Stimulated activated naive B cell treated with anti-CD40 and anti-IgM and Interleukin-4, amounts not matched to agents 10 μg/mL and 1 μg/mL and 100 μg/mL, for 72 hours (primary cell): Measurements from ENCODE around the gene C1orf167.

Experiments used
- ATAC-seq, 2 donors: fragments of 150-1000 bp; cut with Tn5 transposase; replicated peaks; 2 replicates each; pipeline ENCODE4 v1.10.0; 2021; ENCODE audit warnings: moderate library complexity in 1 of 2
- DNase-seq: peaks from one replicate; pipeline ENCODE4 v3.0.0; 2021
- H3K27ac Mint-ChIP-seq: one replicate; pipeline ENCODE4 v1.8.0; 2022; ENCODE audit warnings: mild to moderate bottlenecking, mixed read lengths
- H3K27me3 Mint-ChIP-seq, 2 donors: one replicate each; pipeline ENCODE4 v1.8.0; 2022; ENCODE audit warnings: mixed read lengths in 2 of 2
- H3K36me3 Mint-ChIP-seq, 2 donors: one replicate each; pipeline ENCODE4 v1.8.0; 2022; ENCODE audit warnings: mixed read lengths in 2 of 2, mild to moderate bottlenecking in 1 of 2
- H3K4me1 Mint-ChIP-seq, 2 donors: one replicate each; pipeline ENCODE4 v1.8.0; 2022; ENCODE audit warnings: mixed read lengths in 2 of 2, mild to moderate bottlenecking in 1 of 2
- H3K4me3 Mint-ChIP-seq, 2 donors: one replicate each; pipeline ENCODE4 v1.8.0; 2022; ENCODE audit warnings: mild to moderate bottlenecking in 2 of 2, mixed read lengths in 2 of 2, moderate library complexity in 1 of 2
- H3K9me3 Mint-ChIP-seq, 2 donors: one replicate each; pipeline ENCODE4 v1.8.0; 2022; ENCODE audit warnings: mixed read lengths in 2 of 2, mild to moderate bottlenecking in 1 of 2

Gene C1orf167

GRCh38 chr1:11746795-11747487, 15.1 kb upstream of the C1orf167 start:
- Mint-ChIP-seq H3K4me3 (no peak overlapping the region), H3K27me3 (no peaks in the 10 kb centered on the region), H3K27ac (no peak overlapping the region), H3K4me1 (peaks cover 6 to 12% of the 10 kb centered on the region in 2 donors), H3K36me3 (peaks cover 2 to 32% of the 10 kb centered on the region in 2 donors), H3K9me3 (no peaks in the 10 kb centered on the region)
- DNase-seq (no peak), ATAC-seq (no peak)

GRCh38 chr1:11748294-11749202, 13.4 kb upstream of the C1orf167 start:
- peak overlapping the region; percentile 81 for H3K27ac Mint-ChIP-seq
- peaks cover 5% of the 10 kb centered on the region in 2 donors for H3K4me1 Mint-ChIP-seq
- H3K36me3 Mint-ChIP-seq = peaks cover 2 to 32% of the 10 kb centered on the region in 2 donors
- no peaks in the 10 kb centered on the region for H3K9me3 Mint-ChIP-seq
- peak; percentile 5 to 20 for ATAC-seq
- no peak overlapping the region for H3K4me3 Mint-ChIP-seq
- DNase-seq = no peak
- no peaks in the 10 kb centered on the region for H3K27me3 Mint-ChIP-seq

GRCh38 chr1:11749203-11749689, 12.7 kb upstream of the C1orf167 start:
- Mint-ChIP-seq H3K27me3 (no peaks in the 10 kb centered on the region), H3K27ac (peak overlapping the region; percentile 81), H3K4me1 (peaks cover 5% of the 10 kb centered on the region in 2 donors), H3K9me3 (no peaks in the 10 kb centered on the region), H3K4me3 (no peak overlapping the region), H3K36me3 (peaks cover 2 to 32% of the 10 kb centered on the region in 2 donors)
- peak; percentile 64 to 96 for ATAC-seq
- peak; percentile 51 for DNase-seq

GRCh38 chr1:11749996-11750395, 12.0 kb upstream of the C1orf167 start:
- Mint-ChIP-seq H3K4me3 (no peak overlapping the region), H3K4me1 (peaks cover 5% of the 10 kb centered on the region in 2 donors), H3K27me3 (no peaks in the 10 kb centered on the region), H3K36me3 (peaks cover 0 to 29% of the 10 kb centered on the region in 2 donors), H3K9me3 (no peaks in the 10 kb centered on the region), H3K27ac (no peak overlapping the region)
- DNase-seq = no peak
- ATAC-seq = no peak

- ATAC-seq (no peak), DNase-seq (no peak)
- peaks cover 0 to 23% of the 10 kb centered on the region in 2 donors for H3K36me3 Mint-ChIP-seq
- H3K27ac Mint-ChIP-seq = no peak overlapping the region
- H3K27me3 Mint-ChIP-seq = peaks cover 3 to 4% of the 10 kb centered on the region in 2 donors
- no peak overlapping the region for H3K4me3 Mint-ChIP-seq
- no peaks in the 10 kb centered on the region for H3K9me3 Mint-ChIP-seq
- peaks cover 5% of the 10 kb centered on the region in 2 donors for H3K4me1 Mint-ChIP-seq
Measured at GRCh38 chr1:11751087-11751486, 10.9 kb upstream of the C1orf167 start.

- peaks cover 5% of the 10 kb centered on the region in 2 donors for H3K4me1 Mint-ChIP-seq
- no peak for ATAC-seq
- H3K36me3 Mint-ChIP-seq = peaks cover 0 to 17% of the 10 kb centered on the region in 2 donors
- H3K27me3 Mint-ChIP-seq = peaks cover 9 to 12% of the 10 kb centered on the region in 2 donors
- no peak overlapping the region for H3K4me3 Mint-ChIP-seq
- no peak overlapping the region for H3K27ac Mint-ChIP-seq
- H3K9me3 Mint-ChIP-seq = no peaks in the 10 kb centered on the region
- no peak for DNase-seq
Measured at GRCh38 chr1:11752359-11753088, 9.5 kb upstream of the C1orf167 start.

GRCh38 chr1:11753555-11754208, 8.3 kb upstream of the C1orf167 start:
- Mint-ChIP-seq H3K27ac (peak overlapping the region; percentile 47), H3K4me1 (peaks cover 5% of the 10 kb centered on the region in 2 donors), H3K9me3 (no peaks in the 10 kb centered on the region), H3K4me3 (no peak overlapping the region), H3K36me3 (peaks cover 2 to 12% of the 10 kb centered on the region in 2 donors), H3K27me3 (peaks cover 14 to 16% of the 10 kb centered on the region in 2 donors)
- DNase-seq (no peak), ATAC-seq (no peak)

- Mint-ChIP-seq H3K27ac (no peak overlapping the region), H3K4me1 (peaks cover 0 to 5% of the 10 kb centered on the region in 2 donors), H3K9me3 (no peaks in the 10 kb centered on the region), H3K4me3 (no peak overlapping the region), H3K27me3 (peaks cover 32 to 33% of the 10 kb centered on the region in 2 donors), H3K36me3 (peaks cover 0 to 2% of the 10 kb centered on the region in 2 donors)
- ATAC-seq (no peak), DNase-seq (no peak)
Measured at GRCh38 chr1:11757047-11757446, 4.9 kb upstream of the C1orf167 start.

GRCh38 chr1:11759791-11760190, 2.2 kb upstream of the C1orf167 start:
- Mint-ChIP-seq H3K27ac (no peak overlapping the region), H3K9me3 (no peaks in the 10 kb centered on the region), H3K4me3 (no peak overlapping the region), H3K4me1 (peaks cover 0 to 6% of the 10 kb centered on the region in 2 donors), H3K36me3 (peaks cover 0 to 2% of the 10 kb centered on the region in 2 donors), H3K27me3 (peaks cover 47 to 49% of the 10 kb centered on the region in 2 donors)
- no peak for ATAC-seq
- DNase-seq = no peak

GRCh38 chr1:11761285-11761684, 708 bp upstream of the C1orf167 start:
- Mint-ChIP-seq H3K27me3 (peaks cover 42 to 44% of the 10 kb centered on the region in 2 donors), H3K27ac (no peak overlapping the region), H3K4me1 (peaks cover 0 to 6% of the 10 kb centered on the region in 2 donors), H3K4me3 (no peak overlapping the region), H3K36me3 (peaks cover 0 to 2% of the 10 kb centered on the region in 2 donors), H3K9me3 (no peaks in the 10 kb centered on the region)
- ATAC-seq (no peak), DNase-seq (no peak)

- Mint-ChIP-seq H3K9me3 (no peaks in the 10 kb centered on the region), H3K27ac (no peak overlapping the region), H3K4me1 (peaks cover 0 to 6% of the 10 kb centered on the region in 2 donors), H3K4me3 (no peak overlapping the region), H3K36me3 (no peaks in the 10 kb centered on the region), H3K27me3 (peaks cover 32 to 35% of the 10 kb centered on the region in 2 donors)
- DNase-seq = no peak
- ATAC-seq = no peak
Measured at GRCh38 chr1:11764115-11764514, 2.1 kb downstream of the C1orf167 start.

GRCh38 chr1:11764519-11764918, 2.5 kb downstream of the C1orf167 start:
- Mint-ChIP-seq H3K36me3 (no peaks in the 10 kb centered on the region), H3K4me3 (no peak overlapping the region), H3K4me1 (peaks cover 0 to 6% of the 10 kb centered on the region in 2 donors), H3K9me3 (no peaks in the 10 kb centered on the region), H3K27me3 (peaks cover 32 to 35% of the 10 kb centered on the region in 2 donors), H3K27ac (no peak overlapping the region)
- DNase-seq (no peak), ATAC-seq (no peak)

GRCh38 chr1:11765661-11766428, 3.9 kb downstream of the C1orf167 start:
- H3K4me1 Mint-ChIP-seq = peaks cover 0 to 6% of the 10 kb centered on the region in 2 donors
- H3K4me3 Mint-ChIP-seq = no peak overlapping the region
- H3K27ac Mint-ChIP-seq = peak overlapping the region; percentile 11
- H3K36me3 Mint-ChIP-seq = no peaks in the 10 kb centered on the region
- peaks cover 26 to 28% of the 10 kb centered on the region in 2 donors for H3K27me3 Mint-ChIP-seq
- ATAC-seq (no peak), DNase-seq (no peak)
- no peaks in the 10 kb centered on the region for H3K9me3 Mint-ChIP-seq
